Activated CD4-positive, alpha-beta T cell treated with anti-CD3 and anti-CD28 coated beads, Interleukin-2, amount 50 U/mL, for 1 hour (primary cell): ENCODE measurements around the gene PLOD2.

ENCODE experiments used
- DNase-seq: peaks from one replicate; pipeline ENCODE4 v3.0.0-alpha.2; 2020

PLOD2 gene

GRCh38 chr3:146092230-146092629 is 68.8 kb downstream of the PLOD2 start:
- DNase-seq: no peak

DNA sequence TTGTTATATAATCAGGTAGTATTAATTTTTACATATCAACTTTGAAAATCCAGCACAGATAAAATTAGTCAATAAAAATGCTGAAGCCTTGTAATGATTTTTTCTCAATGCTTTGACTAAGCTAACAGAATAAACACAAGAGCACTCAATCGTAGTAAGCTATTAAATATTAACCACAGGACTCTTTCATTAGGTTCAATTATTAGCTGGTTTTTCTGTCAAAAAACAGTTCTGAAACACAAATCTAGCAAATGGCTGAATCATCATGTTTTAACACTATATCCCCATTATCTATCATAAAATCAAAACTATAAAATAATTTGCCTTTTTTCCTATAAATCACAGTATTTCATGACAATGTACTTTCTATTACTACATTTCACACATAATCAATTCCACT is 69.6 kb downstream of the PLOD2 start:
- no peak for DNase-seq

- DNase-seq: no peak
Observed at GRCh38 chr3:146090521-146090920, 70.5 kb downstream of the PLOD2 start.

GRCh38 chr3:146088840-146089239 is 72.1 kb downstream of the PLOD2 start:
- no peak for DNase-seq

DNA sequence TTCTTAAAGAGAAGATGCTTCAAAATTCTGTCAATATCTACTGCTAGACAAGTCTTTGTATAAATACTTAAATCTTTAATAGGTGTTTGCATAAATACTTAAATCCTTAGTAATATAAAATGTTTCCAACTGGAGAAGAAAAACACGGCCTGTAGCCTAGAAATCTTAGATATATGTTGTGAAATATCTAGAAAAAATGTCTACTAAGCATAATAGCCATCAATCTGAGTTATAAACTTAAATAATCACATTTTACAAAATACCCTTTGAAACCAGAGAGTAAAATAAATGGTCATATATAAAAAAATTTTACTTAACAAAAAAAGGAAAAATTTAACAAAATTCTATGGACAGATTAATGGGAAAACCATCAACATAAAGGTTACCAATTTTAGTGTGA is 73.9 kb downstream of the PLOD2 start:
- DNase-seq: no peak

- no peak for DNase-seq
Observed at GRCh38 chr3:146086211-146086610, 74.8 kb downstream of the PLOD2 start.

DNA sequence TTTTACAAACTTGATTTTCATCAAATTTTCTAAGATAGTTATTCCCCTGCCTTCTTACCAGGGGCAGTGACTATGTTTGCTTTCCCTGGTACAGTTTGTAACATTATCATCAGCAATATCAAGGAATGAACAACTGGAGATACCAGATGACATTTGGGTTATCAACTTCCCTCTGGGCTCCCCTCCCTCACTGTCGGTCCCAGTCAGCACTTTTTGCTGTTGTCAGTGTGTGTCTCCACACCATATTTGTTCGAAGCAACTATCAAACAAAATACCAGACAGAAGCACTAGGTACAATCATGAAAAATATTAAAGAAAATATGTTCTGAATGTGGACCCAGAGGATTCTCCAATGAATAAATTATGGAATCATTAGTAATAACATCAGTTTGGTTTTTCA is 75.3 kb downstream of the PLOD2 start:
- no peak for DNase-seq

DNA sequence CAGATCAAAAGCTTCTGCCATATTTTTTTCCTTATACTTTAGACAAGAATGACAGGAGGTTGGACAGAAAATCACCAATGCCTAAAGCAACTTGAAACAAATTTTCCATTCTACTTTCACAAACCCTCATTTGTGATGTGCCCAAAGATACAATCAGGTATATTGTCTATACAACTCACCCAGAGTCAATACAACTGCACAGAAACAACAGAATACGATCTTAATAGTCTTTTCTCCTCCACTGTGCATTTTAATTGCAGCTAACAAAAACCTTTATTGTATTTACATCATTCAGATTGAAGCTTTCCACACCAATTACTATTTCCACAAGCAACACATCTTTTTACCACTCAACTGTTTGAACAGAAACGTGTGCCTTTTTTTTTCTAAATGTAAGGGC is 80.4 kb downstream of the PLOD2 start:
- no peak for DNase-seq

- no peak for DNase-seq
Observed at GRCh38 chr3:146078031-146078430, 83.0 kb downstream of the PLOD2 start.

DNA sequence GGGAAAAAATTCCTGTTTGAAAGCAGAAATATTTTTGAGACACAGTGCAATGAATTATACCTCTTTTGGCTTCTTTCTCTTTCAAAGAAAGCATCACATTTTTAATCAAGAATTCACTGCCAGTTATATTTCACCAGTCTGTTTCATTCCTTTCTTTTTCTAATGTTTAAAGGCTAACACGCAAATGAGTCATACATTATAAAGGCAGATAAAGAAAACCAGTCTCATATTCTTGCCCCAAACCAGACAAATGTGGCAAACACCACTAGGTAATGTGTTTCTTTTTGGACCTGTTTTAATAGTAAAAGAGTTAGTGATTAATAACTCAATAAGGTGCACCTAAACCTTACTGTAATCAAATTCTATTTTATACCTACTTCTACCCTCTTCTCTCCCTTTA is 83.8 kb downstream of the PLOD2 start:
- no peak for DNase-seq

DNA sequence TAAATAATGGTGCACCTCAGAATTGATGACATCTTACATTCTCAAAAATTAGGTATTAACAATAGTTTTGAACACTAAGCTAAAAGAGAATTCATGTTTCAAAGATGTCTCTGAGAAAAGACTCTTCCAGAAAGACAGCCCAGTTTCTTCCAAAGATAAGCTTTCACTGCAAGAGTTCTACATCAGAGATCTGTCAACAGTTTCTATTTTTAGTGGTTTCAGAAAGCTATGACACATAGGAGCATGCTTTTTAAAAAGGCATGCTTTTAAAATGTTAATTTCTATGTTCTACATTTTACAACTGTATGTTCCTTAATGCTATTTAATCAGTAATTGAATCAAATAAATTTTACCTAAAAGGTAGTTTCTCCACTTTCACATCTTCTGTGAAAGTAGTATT is 88.2 kb downstream of the PLOD2 start:
- no peak for DNase-seq

GRCh38 chr3:146072061-146072460 is 88.9 kb downstream of the PLOD2 start:
- no peak for DNase-seq

- DNase-seq: no peak
Observed at GRCh38 chr3:146071632-146072031, 89.4 kb downstream of the PLOD2 start.

GRCh38 chr3:146067048-146067447 is 93.9 kb downstream of the PLOD2 start:
- no peak for DNase-seq

GRCh38 chr3:146065573-146066006 is 95.4 kb downstream of the PLOD2 start:
- DNase-seq: no peak

DNA sequence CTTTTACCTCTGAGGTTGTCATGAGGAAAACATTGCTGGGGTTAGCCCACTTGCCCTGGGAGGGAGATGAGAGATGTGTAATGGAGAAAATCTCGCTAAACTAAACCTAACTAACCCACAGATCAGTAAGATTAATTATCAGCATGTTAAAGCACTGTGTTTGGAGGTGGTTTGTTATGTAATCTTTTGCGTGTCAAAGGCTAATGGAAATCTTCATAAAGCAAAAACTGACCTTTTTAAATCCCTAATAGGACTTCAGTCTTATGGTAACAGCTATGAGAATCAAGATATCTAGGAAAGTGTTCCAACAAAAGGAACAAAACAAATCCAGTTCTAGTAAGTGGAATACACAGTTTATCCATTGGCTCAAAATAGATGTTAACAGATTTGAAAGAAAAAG is 102.7 kb downstream of the PLOD2 start:
- DNase-seq: no peak

DNA sequence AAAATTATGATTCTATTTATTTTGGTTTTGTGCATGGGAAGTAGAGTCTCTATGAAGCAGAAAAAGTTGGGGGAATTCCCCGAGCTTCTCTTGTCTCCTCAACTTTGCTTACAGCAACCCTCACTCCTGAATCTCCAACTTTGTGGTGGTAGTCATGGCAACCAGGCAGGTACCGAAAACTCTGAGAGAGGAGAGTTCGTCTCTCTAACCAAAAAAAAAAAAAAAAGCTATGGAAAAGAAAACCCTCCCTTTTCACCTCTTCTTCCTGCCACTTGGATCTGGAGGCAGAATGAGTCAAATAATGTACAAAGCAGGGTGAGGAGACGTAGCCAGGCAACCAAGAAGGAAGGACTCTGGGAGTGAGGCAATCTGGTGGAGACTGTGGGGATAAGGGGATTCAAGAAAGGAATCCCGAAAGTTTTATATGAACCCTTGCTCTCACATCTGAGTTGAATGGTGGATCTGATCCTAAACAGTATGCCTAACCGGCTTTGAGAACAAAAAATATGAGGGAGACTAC is 108.1 kb downstream of the PLOD2 start:
- DNase-seq: no peak

GRCh38 chr3:146052056-146052790 is 108.8 kb downstream of the PLOD2 start:
- DNase-seq: no peak

DNA sequence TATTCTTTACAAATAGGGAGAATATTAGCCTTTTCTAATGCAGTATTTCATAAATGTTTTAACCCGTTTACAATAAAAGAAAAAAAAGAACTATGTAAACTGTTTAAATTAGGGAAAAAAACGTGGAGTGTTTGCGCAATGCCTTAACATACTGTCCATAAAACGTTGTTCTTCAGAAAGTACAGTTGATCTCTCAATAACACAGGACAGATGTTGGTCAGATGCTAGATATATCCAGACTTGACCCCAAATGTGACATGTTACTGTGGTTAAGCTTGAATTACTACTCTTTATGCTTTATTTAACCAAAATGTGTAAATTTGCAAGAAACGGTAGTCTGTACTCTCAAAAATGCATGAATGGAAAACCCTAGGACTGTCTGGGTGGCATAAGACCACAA is 110.3 kb downstream of the PLOD2 start:
- DNase-seq: no peak

GRCh38 chr3:146047485-146047884 is 113.5 kb downstream of the PLOD2 start:
- DNase-seq: no peak

- no peak for DNase-seq
Observed at GRCh38 chr3:146044046-146044445, 116.9 kb downstream of the PLOD2 start.

DNA sequence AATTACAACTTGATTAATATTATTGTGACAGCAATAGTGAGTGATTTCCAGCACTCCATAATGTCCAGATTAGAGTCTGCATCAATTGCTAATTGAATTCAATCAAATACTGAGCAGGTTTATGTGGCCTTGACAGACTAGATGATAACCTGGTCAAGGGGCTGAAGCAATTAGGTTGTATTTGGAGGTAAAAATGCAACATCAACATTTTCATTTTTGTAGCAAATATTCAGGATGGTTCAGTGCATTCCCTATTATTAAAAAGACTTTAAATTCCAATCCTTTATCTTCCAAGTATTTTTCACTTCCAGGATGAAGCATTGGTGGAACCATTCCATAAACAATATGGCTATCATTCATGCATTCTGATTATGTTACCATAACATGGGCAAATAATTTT is 120.4 kb downstream of the PLOD2 start:
- no peak for DNase-seq

DNA sequence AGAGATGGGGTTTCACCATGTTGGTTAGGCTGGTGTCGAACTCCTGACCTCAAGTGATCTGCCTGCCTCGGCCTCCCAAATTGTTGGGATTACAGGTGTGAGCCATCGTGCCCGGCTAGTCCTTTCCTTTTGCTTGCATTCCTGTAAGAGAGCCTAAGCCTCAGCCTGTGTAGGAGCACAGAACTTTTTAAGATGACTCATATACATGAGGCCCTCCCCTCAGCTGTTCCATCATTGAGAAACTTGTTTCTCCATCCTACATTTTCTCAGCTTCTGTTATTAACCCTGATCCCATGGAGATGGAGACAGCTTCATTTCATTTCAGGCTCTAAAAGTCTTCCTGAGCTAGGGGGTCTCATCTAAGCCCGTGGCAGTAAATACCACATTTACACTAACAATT is 123.3 kb downstream of the PLOD2 start:
- DNase-seq: no peak

GRCh38 chr3:146036281-146036680 is 124.7 kb downstream of the PLOD2 start:
- no peak for DNase-seq

DNA sequence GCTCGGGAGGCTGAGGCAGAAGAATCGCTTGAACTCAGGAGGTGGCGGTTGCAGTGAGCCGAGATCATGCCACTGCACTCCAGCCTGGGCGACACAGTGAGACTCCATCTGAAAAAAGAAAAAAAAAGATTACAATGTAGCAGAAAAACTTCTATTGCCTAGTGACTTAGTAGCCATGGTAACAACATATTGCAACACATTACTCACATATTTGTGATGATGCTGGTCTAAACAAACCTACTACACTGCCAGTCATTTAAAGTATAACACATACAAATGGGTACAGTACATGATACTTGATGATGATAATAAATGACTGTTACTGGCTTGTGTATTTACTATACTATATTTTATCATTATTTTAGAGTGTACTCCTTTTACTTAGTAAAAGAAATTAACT is 125.6 kb downstream of the PLOD2 start:
- DNase-seq: no peak
